Measurements from ENCODE around the gene CD47.

DNA sequence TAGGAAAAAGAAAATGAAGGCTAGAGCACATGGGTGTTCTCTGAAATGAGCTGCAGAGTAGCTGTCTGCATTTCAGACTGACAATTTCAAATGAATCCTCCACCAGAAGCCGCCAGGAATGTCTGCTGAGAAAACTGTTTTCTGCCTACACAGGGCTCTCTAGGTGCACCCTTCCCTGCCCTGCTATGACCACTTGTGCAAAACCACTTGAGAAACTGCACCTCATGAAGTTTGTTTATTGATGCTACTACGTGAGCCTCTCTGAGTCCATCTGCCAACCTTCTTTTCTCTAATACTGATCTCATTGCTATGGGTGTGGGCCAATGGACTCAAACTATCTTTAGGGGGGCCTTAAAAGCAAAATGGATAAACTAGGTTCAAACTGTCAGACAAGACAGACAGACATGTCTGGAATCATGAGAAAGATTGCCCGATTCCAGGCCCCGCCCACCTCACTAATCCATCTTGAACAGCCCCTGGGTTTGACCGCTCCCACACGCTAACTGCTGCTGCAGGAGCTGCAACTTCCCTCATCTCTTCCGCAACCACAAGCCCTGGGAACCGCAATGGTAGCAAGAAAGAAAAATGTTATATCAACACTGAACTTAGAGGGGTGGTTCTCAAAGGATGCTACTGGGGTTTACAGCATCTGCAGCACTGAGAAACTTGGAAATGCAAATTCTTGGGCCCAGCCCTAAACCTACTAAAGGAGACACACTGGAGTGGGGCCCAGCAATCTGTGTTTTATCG is 9.0 kb upstream of the CD47 start:
- TF ChIP-seq TAF1 (IDR thresholded peaks at IDR 0.05; ENCODE audit: borderline replicate concordance, insufficient read depth, low read length), result no peak
- TF ChIP-seq POLR2AphosphoS5 (IDR thresholded peaks at IDR 0.05; ENCODE audit: low read depth, low read length), result no peak
